ENCODE data around the gene KANSL3. TPM values are rescaled to one million over a fixed set of nuclear protein-coding genes. Genes with fewer than 3 reads are reported as not detected.

The KANSL3 gene
- total RNA-seq, 1 donor = 50.3 TPM

GRCh38 chr2:96602330-96602823, 35.7 kb downstream of the KANSL3 start:
- no peak for DNase-seq (ENCODE audit: insufficient read length, low spot score, missing footprints)
- Histone ChIP-seq H3K9me3 (ENCODE audit: low read depth, low read length) (no peaks in the 10 kb centered on the region), H3K27me3 (ENCODE audit: insufficient read depth, low read length) (no peaks in the 10 kb centered on the region), H3K79me2 (ENCODE audit: insufficient read depth, low read length) (no peaks in the 10 kb centered on the region), H2AFZ (ENCODE audit: low read length) (no peak overlapping the region), H3K4me3 (ENCODE audit: insufficient read depth, low read length) (no peak overlapping the region), H3K27ac (ENCODE audit: low read depth, low read length) (no peak overlapping the region), H4K20me1 (ENCODE audit: insufficient read depth, low read length) (peaks cover 10% of the 10 kb centered on the region), H3K4me2 (ENCODE audit: insufficient read depth, low read length) (no peak overlapping the region), H3K4me1 (ENCODE audit: insufficient read depth, low read length) (peaks cover 3% of the 10 kb centered on the region), H3K36me3 (ENCODE audit: insufficient read depth, low read length) (peaks cover 87% of the 10 kb centered on the region)
- no peak for TF ChIP-seq CTCF (IDR thresholded peaks at IDR 0.05; ENCODE audit: extremely low read depth, low read depth, low read length)

- no peak overlapping the region for H3K27ac ChIP-seq (ENCODE audit: low read depth, low read length)
- no peak overlapping the region for H3K4me2 ChIP-seq (ENCODE audit: insufficient read depth, low read length)
- no peaks in the 10 kb centered on the region for H3K27me3 ChIP-seq (ENCODE audit: insufficient read depth, low read length)
Measured at GRCh38 chr2:96601382-96602292, 36.5 kb downstream of the KANSL3 start.

GRCh38 chr2:96599941-96600340, 38.2 kb downstream of the KANSL3 start:
- Histone ChIP-seq H3K4me3 (ENCODE audit: insufficient read depth, low read length) (no peak overlapping the region), H3K4me2 (ENCODE audit: insufficient read depth, low read length) (no peak overlapping the region), H3K27me3 (ENCODE audit: insufficient read depth, low read length) (no peaks in the 10 kb centered on the region), H3K9me3 (ENCODE audit: low read depth, low read length) (no peaks in the 10 kb centered on the region), H3K36me3 (ENCODE audit: insufficient read depth, low read length) (peaks cover 87% of the 10 kb centered on the region), H3K79me2 (ENCODE audit: insufficient read depth, low read length) (no peaks in the 10 kb centered on the region), H3K4me1 (ENCODE audit: insufficient read depth, low read length) (no peaks in the 10 kb centered on the region), H4K20me1 (ENCODE audit: insufficient read depth, low read length) (peaks cover 6% of the 10 kb centered on the region), H2AFZ (ENCODE audit: low read length) (no peak overlapping the region), H3K27ac (ENCODE audit: low read depth, low read length) (no peak overlapping the region)
- no peak for DNase-seq (ENCODE audit: insufficient read length, low spot score, missing footprints)
- no peak for TF ChIP-seq CTCF (IDR thresholded peaks at IDR 0.05; ENCODE audit: extremely low read depth, low read depth, low read length)

More at GRCh38 chr2:96601382-96602292, 36.5 kb downstream of the KANSL3 start:
- no peaks in the 10 kb centered on the region for H3K9me3 ChIP-seq (ENCODE audit: low read depth, low read length)
- H3K79me2 ChIP-seq (ENCODE audit: insufficient read depth, low read length) = no peaks in the 10 kb centered on the region
- peaks cover 88% of the 10 kb centered on the region for H3K36me3 ChIP-seq (ENCODE audit: insufficient read depth, low read length)
- TF ChIP-seq CTCF (IDR thresholded peaks at IDR 0.05; ENCODE audit: extremely low read depth, low read depth, low read length) = no peak
- peaks cover 10% of the 10 kb centered on the region for H4K20me1 ChIP-seq (ENCODE audit: insufficient read depth, low read length)
- no peak overlapping the region for H2AFZ ChIP-seq (ENCODE audit: low read length)
- peaks cover 3% of the 10 kb centered on the region for H3K4me1 ChIP-seq (ENCODE audit: insufficient read depth, low read length)
- DNase-seq (ENCODE audit: insufficient read length, low spot score, missing footprints) = no peak
- no peak overlapping the region for H3K4me3 ChIP-seq (ENCODE audit: insufficient read depth, low read length)

GRCh38 chr2:96596596-96596995, 41.5 kb downstream of the KANSL3 start:
- H3K79me2 ChIP-seq (ENCODE audit: insufficient read depth, low read length) = no peaks in the 10 kb centered on the region
- H2AFZ ChIP-seq (ENCODE audit: low read length) = no peak overlapping the region
- H3K9me3 ChIP-seq (ENCODE audit: low read depth, low read length) = no peaks in the 10 kb centered on the region
- peaks cover 87% of the 10 kb centered on the region for H3K36me3 ChIP-seq (ENCODE audit: insufficient read depth, low read length)
- no peak overlapping the region for H3K27ac ChIP-seq (ENCODE audit: low read depth, low read length)
- H3K4me2 ChIP-seq (ENCODE audit: insufficient read depth, low read length) = no peak overlapping the region
- no peaks in the 10 kb centered on the region for H3K27me3 ChIP-seq (ENCODE audit: insufficient read depth, low read length)
- TF ChIP-seq CTCF (IDR thresholded peaks at IDR 0.05; ENCODE audit: extremely low read depth, low read depth, low read length) = no peak
- no peak overlapping the region for H3K4me3 ChIP-seq (ENCODE audit: insufficient read depth, low read length)
- no peak for DNase-seq (ENCODE audit: insufficient read length, low spot score, missing footprints)
- no peaks in the 10 kb centered on the region for H3K4me1 ChIP-seq (ENCODE audit: insufficient read depth, low read length)
- H4K20me1 ChIP-seq (ENCODE audit: insufficient read depth, low read length) = no peaks in the 10 kb centered on the region

Data from osteoblast (primary cell).